OCI-LY3 (cell line): ENCODE measurements around the gene FNBP1.

Experiments
- H2AFZ ChIP-seq: fragments of 200-600, 300-600 bp; shearing (Covaris generic); 2 replicates; pipeline ENCODE4 v1.6.0; 2014; ENCODE audit warnings: antibody characterized with exemption, low read depth, low read length
- H3K27ac ChIP-seq: fragments of 200-600, 300-600 bp; sonication (generic); 2 replicates; pipeline ENCODE4 v1.5.1; 2014; ENCODE audit warnings: mild to moderate bottlenecking, low read length, moderate library complexity, mixed read lengths
- H3K27me3 ChIP-seq: fragments of 200-600, 300-600 bp; sonication (generic); 2 replicates; pipeline ENCODE4 v1.6.1; 2014; ENCODE audit warnings: low read depth, low read length, mixed read lengths
- H3K36me3 ChIP-seq: fragments of 200-600, 300-600 bp; sonication (generic); replicated peaks from 2 replicates; pipeline ENCODE3; 2014; ENCODE audit warnings: low read depth, low read length, mixed read lengths
- H3K4me1 ChIP-seq: fragments of 300-600, 200-600 bp; sonication (generic); 2 replicates; pipeline ENCODE4 v1.6.1; 2014; ENCODE audit warnings: low read length, mixed read lengths
- H3K4me2 ChIP-seq: fragments of 200-600, 300-600 bp; sonication (generic); 2 replicates; pipeline ENCODE4 v1.6.1; 2014; ENCODE audit warnings: low read length, mixed read lengths
- H3K4me3 ChIP-seq: fragments of 300-600, 200-600 bp; sonication (generic); 2 replicates; pipeline ENCODE4 v1.5.1; 2014; ENCODE audit warnings: antibody characterized with exemption, mild to moderate bottlenecking, low read length, moderate library complexity
- H3K79me2 ChIP-seq: fragments of 300-600, 200-600 bp; shearing (Covaris generic); 2 replicates; pipeline ENCODE4 v1.6.1; 2014; ENCODE audit warnings: mild to moderate bottlenecking, low read length, mixed read lengths
- H3K9ac ChIP-seq: fragments of 300-600, 200-600 bp; shearing (Covaris generic); 2 replicates; pipeline ENCODE4 v1.6.0; 2014; ENCODE audit warnings: mild to moderate bottlenecking, low read length, moderate library complexity
- H3K9me3 ChIP-seq: fragments of 200-600, 300-600 bp; shearing (Covaris generic); 2 replicates; pipeline ENCODE4 v1.6.1; 2014; ENCODE audit warnings: low read length, mixed read lengths; ENCODE audit not compliant: insufficient read depth
- H4K20me1 ChIP-seq: fragments of 200-600, 300-600 bp; sonication (generic); 2 replicates; pipeline ENCODE4 v1.6.1; 2016; ENCODE audit warnings: low read length, mixed read lengths; ENCODE audit not compliant: insufficient read depth
- EZH2phosphoT487 ChIP-seq: fragments of 200-600 bp; shearing (Covaris generic); IDR thresholded peaks from 2 replicates; pipeline ENCODE4 v1.6.1; 2018; ENCODE audit warnings: antibody characterized with exemption, mixed run types, low read depth
- TF ChIP-seq, protein P1 (sequence below): fragments of 200-600, 300-600 bp; sonication (generic); IDR thresholded peaks from 2 replicates; pipeline ENCODE4 v1.5.1; 2014; ENCODE audit warnings: antibody characterized with exemption, low read length, low read depth

FNBP1 gene

DNA sequence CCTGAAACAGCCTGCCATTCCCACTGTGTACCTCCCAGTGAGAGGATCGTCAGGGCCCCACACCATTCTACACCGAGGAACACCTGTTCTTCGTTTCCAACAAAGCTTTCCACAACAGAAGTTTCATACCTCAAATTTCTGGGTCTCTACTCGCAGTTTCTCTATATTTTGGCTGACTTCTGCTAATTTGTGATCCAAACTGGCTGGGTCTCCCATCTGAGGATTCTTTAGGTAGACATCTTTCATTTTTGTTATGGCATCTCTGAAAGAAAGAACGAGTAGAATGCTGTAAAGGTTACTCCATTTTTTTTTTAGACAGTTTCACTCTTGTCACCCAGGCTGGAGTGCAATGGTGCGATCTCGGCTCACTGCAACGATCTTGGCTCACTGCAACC lies 140.3 kb downstream of the FNBP1 start:
- H2AFZ ChIP-seq: no peak overlapping the region
- no peak overlapping the region for H3K9ac ChIP-seq
- H3K27me3 ChIP-seq: no peaks in the 10 kb centered on the region
- H3K27ac ChIP-seq: peak overlapping the region; percentile 93
- no peak overlapping the region for H3K4me3 ChIP-seq
- TF ChIP-seq, protein P1, sequence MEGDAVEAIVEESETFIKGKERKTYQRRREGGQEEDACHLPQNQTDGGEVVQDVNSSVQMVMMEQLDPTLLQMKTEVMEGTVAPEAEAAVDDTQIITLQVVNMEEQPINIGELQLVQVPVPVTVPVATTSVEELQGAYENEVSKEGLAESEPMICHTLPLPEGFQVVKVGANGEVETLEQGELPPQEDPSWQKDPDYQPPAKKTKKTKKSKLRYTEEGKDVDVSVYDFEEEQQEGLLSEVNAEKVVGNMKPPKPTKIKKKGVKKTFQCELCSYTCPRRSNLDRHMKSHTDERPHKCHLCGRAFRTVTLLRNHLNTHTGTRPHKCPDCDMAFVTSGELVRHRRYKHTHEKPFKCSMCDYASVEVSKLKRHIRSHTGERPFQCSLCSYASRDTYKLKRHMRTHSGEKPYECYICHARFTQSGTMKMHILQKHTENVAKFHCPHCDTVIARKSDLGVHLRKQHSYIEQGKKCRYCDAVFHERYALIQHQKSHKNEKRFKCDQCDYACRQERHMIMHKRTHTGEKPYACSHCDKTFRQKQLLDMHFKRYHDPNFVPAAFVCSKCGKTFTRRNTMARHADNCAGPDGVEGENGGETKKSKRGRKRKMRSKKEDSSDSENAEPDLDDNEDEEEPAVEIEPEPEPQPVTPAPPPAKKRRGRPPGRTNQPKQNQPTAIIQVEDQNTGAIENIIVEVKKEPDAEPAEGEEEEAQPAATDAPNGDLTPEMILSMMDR: no peak
- TF ChIP-seq EZH2phosphoT487: no peak
- H3K4me2 ChIP-seq: no peak overlapping the region
- no peaks in the 10 kb centered on the region for H3K9me3 ChIP-seq
- peaks cover 32% of the 10 kb centered on the region for H3K4me1 ChIP-seq
- peaks cover 70% of the 10 kb centered on the region for H3K36me3 ChIP-seq
- H3K79me2 ChIP-seq: peaks cover 30% of the 10 kb centered on the region
- peaks cover 25% of the 10 kb centered on the region; the same call in 1 of the 2 replicates for H4K20me1 ChIP-seq

DNA sequence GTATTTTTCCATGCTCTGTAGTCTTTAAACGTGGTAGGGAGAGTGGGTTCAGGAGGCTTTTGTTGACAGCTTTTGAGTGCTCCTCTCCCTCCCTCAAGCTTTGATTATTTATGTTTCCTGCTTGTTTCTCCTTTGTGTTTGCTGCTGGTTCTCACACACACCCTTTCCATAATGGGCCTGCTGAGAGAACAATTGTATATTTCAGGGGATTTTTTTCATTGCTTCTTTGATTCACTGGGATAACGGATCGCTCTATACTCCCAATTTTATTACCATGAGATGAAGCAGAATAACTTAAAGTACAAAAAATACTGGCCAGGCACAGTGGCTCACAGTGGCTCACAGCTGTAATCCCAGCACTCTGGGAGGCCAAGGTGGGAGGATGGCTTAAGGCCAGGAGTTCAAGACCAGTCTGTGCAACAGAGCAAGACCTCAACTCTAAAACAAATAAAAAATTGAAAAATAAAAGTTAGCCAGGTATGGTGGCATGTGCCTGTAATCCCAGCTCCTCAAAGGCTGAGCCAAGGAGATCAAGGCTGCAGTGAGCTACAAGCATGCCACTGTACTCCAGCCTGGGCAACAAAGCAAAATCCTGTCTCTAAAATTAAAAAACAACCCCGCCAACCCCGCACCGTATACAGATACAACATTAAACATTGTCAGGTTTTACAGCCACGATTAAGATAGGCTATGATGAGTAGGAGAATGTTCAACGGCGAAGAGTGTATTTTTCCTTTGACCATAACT lies 140.8 kb downstream of the FNBP1 start:
- H3K36me3 ChIP-seq: peaks cover 66% of the 10 kb centered on the region
- peak overlapping the region; percentile 64 for H3K4me2 ChIP-seq

DNA sequence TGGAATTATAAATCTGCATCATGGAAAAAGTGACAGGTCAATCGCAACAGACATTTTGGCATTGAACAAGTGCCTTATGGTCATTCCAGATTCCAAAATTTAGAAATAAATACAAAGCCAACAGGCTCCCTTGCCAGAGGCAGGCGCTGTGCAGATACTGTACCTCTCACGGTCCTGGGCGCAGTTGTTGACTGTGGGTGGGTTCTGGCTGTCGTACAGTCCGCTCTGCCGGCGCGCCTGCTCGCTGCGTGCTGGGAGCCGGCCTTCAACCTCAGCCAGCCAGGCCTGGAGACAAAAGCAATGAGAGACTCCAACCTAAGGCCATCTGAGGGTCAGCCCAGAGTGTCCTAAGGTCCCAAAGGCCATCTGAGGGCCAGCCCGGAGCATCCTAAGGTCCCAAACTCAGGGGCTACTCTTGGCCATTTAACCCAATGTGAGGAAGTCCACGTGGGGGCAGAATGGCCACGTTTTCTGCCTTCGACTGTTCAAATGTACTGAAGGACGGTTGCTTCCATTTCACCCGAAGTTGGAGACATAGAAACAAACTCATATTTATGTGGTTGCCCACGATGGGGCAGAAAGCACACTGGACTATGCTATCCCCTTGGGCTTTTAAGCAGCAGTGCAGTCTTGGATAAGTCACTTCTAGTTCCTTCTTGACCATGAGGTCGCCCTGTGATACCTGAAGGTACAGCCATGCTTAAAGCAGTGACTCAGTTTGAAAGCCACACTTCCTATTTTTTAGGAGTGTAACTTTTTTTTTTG lies 142.5 kb downstream of the FNBP1 start:
- peaks cover 46% of the 10 kb centered on the region for H3K79me2 ChIP-seq
- H3K27me3 ChIP-seq: no peaks in the 10 kb centered on the region
- H3K27ac ChIP-seq: peak overlapping the region; percentile 93
- H3K9ac ChIP-seq: peak overlapping the region; percentile 70; the same call in 1 of the 2 replicates
- no peaks in the 10 kb centered on the region for H3K9me3 ChIP-seq
- peak overlapping the region; percentile 69 for H3K4me2 ChIP-seq
- TF ChIP-seq EZH2phosphoT487: no peak
- TF ChIP-seq, protein P1: peak; percentile 30
- H2AFZ ChIP-seq: no peak overlapping the region
- peaks cover 32% of the 10 kb centered on the region for H3K4me1 ChIP-seq
- H3K36me3 ChIP-seq: peaks cover 69% of the 10 kb centered on the region
- peaks cover 27% of the 10 kb centered on the region for H4K20me1 ChIP-seq
- peak overlapping the region; percentile 47 for H3K4me3 ChIP-seq

More for the DNA sequence above, 140.8 kb downstream of the FNBP1 start:
- peaks cover 34% of the 10 kb centered on the region for H3K79me2 ChIP-seq
- H2AFZ ChIP-seq: no peak overlapping the region
- H3K9ac ChIP-seq: no peak overlapping the region
- TF ChIP-seq EZH2phosphoT487: no peak
- TF ChIP-seq, protein P1: no peak
- H4K20me1 ChIP-seq: peaks cover 23% of the 10 kb centered on the region
- H3K4me1 ChIP-seq: peaks cover 32% of the 10 kb centered on the region
- no peak overlapping the region for H3K4me3 ChIP-seq
- H3K27me3 ChIP-seq: no peaks in the 10 kb centered on the region
- H3K9me3 ChIP-seq: no peaks in the 10 kb centered on the region
- peak overlapping the region; percentile 93 for H3K27ac ChIP-seq

DNA sequence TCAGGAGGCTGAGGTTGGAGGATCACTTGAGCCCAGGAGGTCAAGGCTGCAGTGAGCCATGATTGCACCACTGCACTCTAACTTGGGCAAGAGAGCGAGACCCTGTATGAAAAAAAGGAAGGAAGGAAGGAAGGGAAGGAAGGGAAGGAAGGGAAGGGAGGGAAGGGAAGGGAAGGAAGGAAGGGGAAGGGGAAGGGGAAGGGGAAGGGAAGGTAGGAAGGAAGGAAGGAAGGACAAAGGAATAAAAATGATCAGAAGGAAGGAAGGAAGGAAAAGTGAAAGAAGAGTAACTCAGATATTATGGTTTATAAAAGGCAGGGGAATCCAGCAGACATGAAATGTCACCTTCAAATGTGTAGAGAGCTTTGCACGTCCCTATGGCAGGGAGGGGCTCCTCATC lies 143.4 kb downstream of the FNBP1 start:
- Histone ChIP-seq H3K36me3 (peaks cover 74% of the 10 kb centered on the region), H3K27ac (peak overlapping the region; percentile 93)

More for the DNA sequence above, 143.4 kb downstream of the FNBP1 start:
- H3K4me3 ChIP-seq: no peak overlapping the region
- no peak for TF ChIP-seq EZH2phosphoT487
- TF ChIP-seq, protein P1: no peak
- H3K27me3 ChIP-seq: no peaks in the 10 kb centered on the region
- H4K20me1 ChIP-seq: peaks cover 32% of the 10 kb centered on the region
- no peak overlapping the region for H3K9ac ChIP-seq
- H3K4me2 ChIP-seq: no peak overlapping the region
- H3K79me2 ChIP-seq: peaks cover 52% of the 10 kb centered on the region
- no peak overlapping the region for H2AFZ ChIP-seq
- no peaks in the 10 kb centered on the region for H3K9me3 ChIP-seq
- H3K4me1 ChIP-seq: peaks cover 32% of the 10 kb centered on the region
